ENCODE measurements around the gene ERC2.

The ERC2 gene

DNA sequence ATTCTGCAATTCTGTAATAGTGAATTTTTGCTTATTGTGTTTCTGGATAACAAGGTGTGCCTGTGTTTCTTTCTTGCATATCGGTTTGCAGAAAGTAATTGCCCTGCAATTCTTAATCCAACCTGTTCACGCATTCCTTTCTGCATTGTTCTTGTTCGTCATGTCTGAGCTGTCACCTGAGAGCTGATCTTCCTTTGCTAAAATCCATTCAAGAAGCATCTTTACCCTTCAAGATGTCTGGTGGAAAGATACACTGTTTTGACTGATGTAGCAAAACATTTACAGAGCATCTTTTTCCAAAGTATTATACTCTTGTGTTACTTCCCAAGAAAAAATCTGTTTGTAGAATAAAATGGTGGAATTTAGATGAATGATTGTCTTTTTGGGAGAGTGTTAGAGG lies 822.1 kb downstream of the ERC2 start:
- no peak for DNase-seq (ENCODE audit: low read depth)

DNA sequence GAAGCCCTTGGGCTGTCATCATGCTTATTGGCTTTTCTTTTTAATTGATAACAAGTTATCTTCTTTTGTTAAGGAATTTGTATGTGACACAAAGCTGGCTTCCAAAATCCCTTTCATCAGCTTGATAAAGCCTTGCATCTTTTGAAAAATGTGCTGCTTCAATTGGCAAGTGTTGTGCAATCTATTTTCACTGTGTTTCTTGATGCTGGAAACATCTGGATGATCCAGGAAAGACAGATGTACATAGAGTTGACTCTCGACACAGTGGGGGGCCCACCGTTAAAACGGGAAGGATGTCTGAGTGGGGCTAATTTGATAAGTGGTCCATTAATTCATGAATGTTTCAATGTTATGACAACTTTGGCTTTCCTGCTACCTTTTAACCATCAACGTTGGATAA lies 822.8 kb downstream of the ERC2 start:
- no peak for DNase-seq (ENCODE audit: low read depth)

DNA sequence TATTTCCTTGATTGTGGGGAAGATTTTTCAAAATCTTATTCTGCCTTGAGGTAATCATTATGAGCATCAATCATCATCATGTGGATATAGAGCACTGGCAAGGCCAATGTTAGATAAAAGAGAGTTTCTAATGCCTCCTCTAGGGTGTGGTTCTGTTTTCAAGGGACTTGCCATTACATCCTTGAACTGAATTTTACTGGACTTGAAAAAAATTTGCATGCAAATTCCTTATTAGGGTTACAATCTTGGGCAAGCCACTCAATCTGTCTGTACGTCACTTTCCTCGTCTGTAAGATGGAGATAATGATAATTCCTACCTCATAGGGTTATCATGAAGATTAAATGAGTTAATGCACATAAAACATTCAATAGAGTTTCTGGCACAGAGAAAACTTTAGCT lies 825.0 kb downstream of the ERC2 start:
- DNase-seq (ENCODE audit: low read depth), result no peak

GRCh38 chr3:55641964-55642363 lies 826.3 kb downstream of the ERC2 start:
- DNase-seq (ENCODE audit: low read depth), result no peak

DNA sequence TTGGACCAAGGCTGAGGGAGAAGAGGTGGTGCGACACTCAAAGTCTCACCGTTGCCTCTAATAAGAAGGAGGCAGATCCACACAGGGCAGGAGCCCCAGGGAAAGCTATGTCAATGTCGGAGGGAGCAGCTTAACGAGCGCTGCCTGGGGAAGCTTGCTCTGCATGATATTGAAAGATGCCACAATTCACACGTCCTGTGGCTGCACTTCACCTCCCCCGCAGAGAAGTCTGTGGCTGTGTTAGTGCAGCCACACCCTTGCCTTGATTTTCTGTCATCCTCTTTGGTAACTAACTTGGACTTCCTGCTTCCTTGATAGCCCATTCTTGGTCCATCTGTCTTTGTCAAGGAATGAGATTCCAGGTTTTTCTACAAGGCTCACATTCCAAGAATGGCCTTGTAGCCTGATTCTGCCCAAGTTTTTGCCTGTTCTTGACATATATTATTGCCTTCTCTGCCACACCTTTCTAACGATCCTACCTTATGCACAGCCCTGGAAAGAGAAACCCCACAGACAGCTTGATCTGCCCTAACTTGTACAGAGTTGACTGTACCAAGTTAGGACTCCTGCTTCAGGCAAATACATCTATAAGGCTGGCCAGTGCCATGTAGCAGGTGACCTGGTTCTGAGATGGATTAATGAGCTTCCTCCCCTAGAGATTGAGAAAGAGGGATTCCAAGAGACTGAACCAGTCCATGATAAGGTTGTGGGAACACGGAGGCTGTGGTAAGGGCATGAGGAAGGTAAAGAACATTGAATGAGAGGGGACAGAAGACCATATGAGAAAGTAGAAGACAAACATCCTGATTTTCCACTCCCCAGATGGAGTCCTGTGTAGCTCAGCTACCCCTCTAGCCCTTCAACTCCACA lies 828.1 kb downstream of the ERC2 start:
- DNase-seq (ENCODE audit: low read depth), result peak; percentile 90

DNA sequence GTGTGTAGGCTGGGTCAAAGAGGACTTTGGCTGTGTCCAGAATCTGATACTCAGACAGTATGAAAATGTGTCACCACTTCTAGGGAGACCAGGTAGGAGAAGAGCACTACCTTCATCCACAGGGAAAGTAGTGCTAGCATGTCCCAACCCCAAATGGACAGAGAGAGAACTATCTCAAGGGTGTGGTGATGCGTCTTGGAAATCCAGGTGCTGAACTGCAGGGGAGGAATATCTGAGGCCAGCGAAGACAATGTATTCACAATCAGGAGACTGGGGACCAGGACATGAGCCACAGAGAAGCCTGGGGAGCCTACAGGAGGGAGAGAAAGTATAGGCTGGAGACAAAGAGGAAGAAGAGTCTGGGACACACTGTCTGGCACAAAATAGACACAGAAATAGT lies 829.1 kb downstream of the ERC2 start:
- DNase-seq (ENCODE audit: low read depth), result no peak

GRCh38 chr3:55637906-55638638 lies 830.2 kb downstream of the ERC2 start:
- no peak for DNase-seq (ENCODE audit: low read depth)

- no peak for DNase-seq (ENCODE audit: low read depth)
Observed at GRCh38 chr3:55636300-55637195, 831.7 kb downstream of the ERC2 start.

- DNase-seq (ENCODE audit: low read depth), result peak; percentile 74
Observed at GRCh38 chr3:55634345-55634744, 833.9 kb downstream of the ERC2 start.

DNA sequence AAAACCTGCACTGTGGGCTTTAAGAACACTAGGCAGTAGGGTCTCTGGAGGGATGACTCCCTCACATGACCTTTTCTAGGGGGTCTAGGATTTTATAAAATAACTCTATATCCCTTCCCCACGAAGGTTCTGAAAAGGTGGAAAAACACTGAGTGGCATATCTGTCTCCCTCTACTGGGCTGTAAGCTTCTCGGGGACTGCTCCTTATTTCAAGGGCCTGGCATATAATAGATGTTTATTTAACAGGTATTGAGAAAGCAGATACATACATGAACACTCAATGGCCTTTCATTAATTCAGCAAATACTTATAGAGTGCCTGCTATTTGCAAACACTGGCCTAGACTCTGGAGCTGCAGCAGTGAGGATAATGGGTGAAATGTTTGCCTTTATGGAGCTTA lies 834.9 kb downstream of the ERC2 start:
- no peak for DNase-seq (ENCODE audit: low read depth)

- peak; percentile 81 for DNase-seq (ENCODE audit: low read depth)
Observed at GRCh38 chr3:55631766-55632331, 836.4 kb downstream of the ERC2 start.

DNA sequence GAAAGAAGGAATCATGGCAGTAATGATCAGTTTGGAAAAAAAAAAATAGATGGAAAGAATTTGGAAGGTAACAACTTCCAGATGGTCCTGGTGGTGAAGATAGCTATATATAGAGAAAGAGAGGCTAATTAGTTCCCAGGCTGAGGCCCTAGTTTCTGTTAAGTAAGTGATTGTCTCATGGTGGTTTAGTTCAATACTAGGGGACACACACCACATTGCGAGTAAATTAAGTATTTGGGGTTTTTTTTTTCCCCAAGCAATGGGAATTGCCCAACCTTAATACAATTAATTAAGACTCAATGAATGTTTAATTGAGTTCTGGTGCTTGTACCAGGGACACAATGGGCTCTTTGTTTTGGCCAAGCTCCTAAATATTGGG lies 837.4 kb downstream of the ERC2 start:
- DNase-seq (ENCODE audit: low read depth), result no peak

GRCh38 chr3:55630280-55630920 lies 837.9 kb downstream of the ERC2 start:
- DNase-seq (ENCODE audit: low read depth), result no peak

DNA sequence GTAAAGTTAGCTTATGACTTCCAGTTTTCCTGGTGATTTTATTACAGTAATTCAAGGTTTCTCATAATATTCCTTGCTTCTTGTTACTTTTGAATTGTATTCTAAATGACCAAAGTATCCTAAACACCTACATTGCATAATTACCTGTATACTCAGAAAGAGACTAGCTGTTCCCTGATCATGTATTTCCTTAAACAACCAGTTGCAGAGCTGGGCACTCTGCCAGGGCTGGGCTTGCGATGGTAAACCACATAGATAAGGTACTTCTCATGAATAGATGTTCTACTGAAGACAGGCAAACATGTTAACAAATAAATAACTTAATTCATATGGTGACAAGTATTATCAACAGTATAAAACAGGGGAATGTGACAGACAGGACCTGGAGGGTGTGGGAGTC lies 838.8 kb downstream of the ERC2 start:
- peak; percentile 88 for DNase-seq (ENCODE audit: low read depth)

DNA sequence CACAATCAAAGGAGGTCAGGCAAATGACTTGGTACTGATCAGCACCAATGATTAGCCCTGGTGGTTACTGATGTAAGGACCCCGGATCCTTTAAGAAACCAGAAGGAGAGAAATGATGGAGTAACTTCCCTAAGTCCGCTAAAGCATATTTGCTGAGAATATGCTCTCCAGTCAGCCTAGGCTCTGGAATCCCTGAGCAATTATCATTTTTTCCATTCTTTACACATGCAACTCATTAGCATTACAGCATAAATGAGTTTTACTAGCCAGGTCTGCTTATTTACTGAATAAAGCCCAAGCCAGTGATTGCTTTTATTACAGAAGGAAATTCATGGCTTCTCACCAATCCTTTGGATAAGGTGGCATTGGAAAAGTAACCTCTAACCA lies 842.0 kb downstream of the ERC2 start:
- no peak for DNase-seq (ENCODE audit: low read depth)

DNA sequence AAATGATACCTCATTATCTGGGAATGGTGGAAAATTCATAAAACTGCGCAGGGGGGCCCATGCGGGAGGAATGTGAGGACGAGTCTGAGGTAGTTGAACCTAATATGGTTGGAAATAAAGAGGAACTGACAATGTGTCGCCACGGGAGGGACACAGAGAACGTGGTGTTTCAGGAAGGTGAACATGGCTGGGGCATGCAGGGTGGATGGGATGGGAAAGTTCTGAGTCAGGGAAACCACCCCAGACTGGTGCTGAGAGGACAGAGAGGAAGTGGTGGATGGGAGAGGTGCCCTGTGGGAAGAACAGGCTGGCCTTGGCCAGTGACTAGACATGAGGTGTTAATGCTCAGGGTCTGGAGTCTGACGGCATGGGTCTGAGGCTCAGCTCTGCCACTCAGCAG lies 844.0 kb downstream of the ERC2 start:
- DNase-seq (ENCODE audit: low read depth), result peak; percentile 83

DNA sequence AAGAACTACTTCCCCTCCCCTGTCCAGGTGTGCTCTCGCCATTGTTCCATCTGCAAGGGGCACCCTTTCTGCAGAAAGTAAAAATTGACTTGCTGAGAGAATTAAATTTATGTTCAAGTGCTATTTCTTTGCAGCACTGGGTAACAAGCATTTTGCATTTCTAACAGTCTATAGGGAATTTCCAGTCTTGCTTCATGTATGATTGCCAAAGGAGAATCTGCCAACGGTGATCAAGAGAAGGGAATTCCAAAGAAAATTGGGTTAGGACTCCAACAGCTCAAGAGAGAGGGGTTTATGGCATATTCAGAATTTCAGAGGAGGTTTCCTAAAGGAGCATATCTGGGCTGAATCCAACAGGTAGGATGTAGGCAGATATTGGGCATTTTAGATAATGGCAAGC lies 844.5 kb downstream of the ERC2 start:
- DNase-seq (ENCODE audit: low read depth), result peak; percentile 42

DNA sequence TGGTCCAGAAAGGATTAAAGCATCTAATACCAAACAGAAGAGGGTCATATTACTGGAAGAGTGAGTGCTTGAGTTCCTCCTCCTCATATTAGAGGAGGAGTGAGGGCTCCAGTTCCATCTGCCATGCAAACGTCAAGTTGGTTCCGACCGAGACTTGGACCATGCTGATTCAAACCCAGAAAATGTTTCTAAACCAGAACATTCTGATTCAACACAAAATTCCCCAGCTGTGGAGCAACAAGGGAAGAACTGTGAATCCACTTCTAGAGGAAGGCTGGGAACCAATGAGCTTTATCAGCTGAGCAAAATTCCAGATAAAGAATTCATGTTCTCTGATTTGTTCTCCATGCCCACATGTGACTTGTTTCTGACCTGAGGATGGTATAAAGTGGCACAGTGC lies 845.5 kb downstream of the ERC2 start:
- DNase-seq (ENCODE audit: low read depth), result peak; percentile 91

DNA sequence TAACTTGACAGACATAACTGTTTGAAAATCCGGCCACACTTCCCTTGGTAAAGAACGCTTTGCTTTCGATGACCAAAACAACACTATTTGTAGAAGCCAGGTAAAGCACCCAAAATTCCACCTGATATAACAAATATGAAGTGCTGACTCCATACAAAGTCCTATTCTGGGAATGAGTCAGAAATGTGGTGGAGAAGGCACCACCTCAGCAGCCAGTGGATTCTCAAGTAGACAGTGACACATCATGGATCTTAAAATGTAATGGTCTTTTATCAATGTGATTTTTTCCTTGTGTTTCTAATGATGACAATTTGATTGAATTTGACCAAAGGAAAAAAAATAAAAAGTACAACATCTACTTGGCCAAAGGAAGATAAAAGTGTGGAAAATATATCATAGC lies 846.2 kb downstream of the ERC2 start:
- DNase-seq (ENCODE audit: low read depth), result peak; percentile 68

GRCh38 chr3:55621648-55622047 lies 846.6 kb downstream of the ERC2 start:
- DNase-seq (ENCODE audit: low read depth), result no peak

DNA sequence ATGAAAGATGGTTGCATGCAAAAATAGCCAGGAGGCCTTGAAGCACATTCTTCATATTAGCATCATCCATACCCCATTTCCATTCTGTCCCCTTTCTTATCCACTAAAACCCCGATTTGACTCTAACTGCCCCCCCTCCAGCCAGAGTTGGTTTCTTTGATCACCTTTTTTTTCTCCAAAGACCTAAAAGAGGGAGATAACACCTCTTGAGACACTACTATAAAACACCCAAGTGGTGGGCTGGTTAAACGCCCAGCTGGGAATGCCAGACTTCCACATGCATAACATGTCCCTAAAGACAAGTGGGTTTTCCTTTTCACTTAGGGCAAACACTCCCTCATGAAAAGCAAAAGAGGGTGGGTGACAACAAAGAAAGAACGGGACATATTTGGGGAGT lies 847.2 kb downstream of the ERC2 start:
- no peak for DNase-seq (ENCODE audit: low read depth)
